HL-60/S4 treated with phorbol 12-myristate 13-acetate at 8.2 ng/mL for 4 days and 3 days (cell line): ENCODE measurements around the gene SYN1.

Experiments used
- in situ Hi-C: fragments of 300-500 bp; cut with MboI; formaldehyde crosslinking; loops from 2 replicates; pipeline ENCODE4 v1.15.0; 2022; ENCODE audit warnings: low sequenced_read_pairs

SYN1 gene

GRCh38 chrX:47539860-47540259, 79.8 kb downstream of the SYN1 start:
- in situ Hi-C loops: no loop called here

- in situ Hi-C loops: no loop called here
These were observed 89.6 kb downstream of the SYN1 start for GRCh38 chrX:47530049-47530448.

- in situ Hi-C loops: no loop called here
These were observed 90.1 kb downstream of the SYN1 start for GRCh38 chrX:47529548-47529947.

- in situ Hi-C loops: loop anchor here (25.0 kb wide), 1 partner anchor 311 kb away; the partner anchor contains the start of gene CDK16
These were observed 95.9 kb downstream of the SYN1 start for GRCh38 chrX:47523713-47524166.

GRCh38 chrX:47523297-47523696, 96.4 kb downstream of the SYN1 start:
- in situ Hi-C loops: loop anchor here (25.0 kb wide), 1 partner anchor 311 kb away; the partner anchor contains the start of gene CDK16
